Endometrial microvascular endothelial cells (primary cell): ENCODE data around the gene MCRIP1. TPM values are rescaled to one million over a fixed set of nuclear protein-coding genes. Genes with fewer than 3 reads are reported as not detected.

Experiments
- in situ Hi-C: cut with HindIII; loops from 2 replicates; pipeline ENCODE4 v1.10.0; 2017; ENCODE audit warnings: low sequenced_read_pairs, low pct_unique_long_range_greater_than_20kb; ENCODE audit errors: inconsistent ontology term
- total RNA-seq: library from RNA; depleted of rRNA; stranded (reverse); fragments of >200 nt; gene quantifications from one replicate; pipeline ENCODE4 v1.2.3, GENCODE V29; 2015; ENCODE audit errors: inconsistent ontology term

MCRIP1 gene
- total RNA-seq, 1 donor from 2014 or later: 97.0 TPM

GRCh38 chr17:81810892-81811704, 22.0 kb downstream of the MCRIP1 start:
- in situ Hi-C loops: no loop called here

DNA sequence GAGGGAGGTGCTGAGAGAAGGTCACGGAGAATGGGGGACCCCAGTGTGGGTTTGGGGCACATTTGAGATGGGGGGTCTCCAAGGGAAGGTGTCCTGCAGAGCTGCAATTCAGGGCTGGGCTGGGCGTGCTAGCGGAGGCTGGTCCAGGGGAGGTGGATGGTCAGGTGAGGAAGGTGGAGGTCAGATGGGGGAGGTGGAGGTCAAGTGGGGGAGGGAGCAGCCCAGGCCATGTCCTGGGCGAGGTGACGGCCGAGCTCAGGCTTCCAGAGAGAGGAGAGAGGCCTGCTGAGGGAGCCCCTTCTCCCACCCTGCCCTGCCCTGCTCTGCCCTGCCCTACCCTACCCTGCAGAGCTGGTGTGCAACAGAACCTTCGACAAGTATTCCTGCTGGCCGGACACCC, 22.6 kb downstream of the MCRIP1 start:
- in situ Hi-C loops: no loop called here

- in situ Hi-C loops: no loop called here
These were observed 23.5 kb downstream of the MCRIP1 start for GRCh38 chr17:81809556-81809998.

DNA sequence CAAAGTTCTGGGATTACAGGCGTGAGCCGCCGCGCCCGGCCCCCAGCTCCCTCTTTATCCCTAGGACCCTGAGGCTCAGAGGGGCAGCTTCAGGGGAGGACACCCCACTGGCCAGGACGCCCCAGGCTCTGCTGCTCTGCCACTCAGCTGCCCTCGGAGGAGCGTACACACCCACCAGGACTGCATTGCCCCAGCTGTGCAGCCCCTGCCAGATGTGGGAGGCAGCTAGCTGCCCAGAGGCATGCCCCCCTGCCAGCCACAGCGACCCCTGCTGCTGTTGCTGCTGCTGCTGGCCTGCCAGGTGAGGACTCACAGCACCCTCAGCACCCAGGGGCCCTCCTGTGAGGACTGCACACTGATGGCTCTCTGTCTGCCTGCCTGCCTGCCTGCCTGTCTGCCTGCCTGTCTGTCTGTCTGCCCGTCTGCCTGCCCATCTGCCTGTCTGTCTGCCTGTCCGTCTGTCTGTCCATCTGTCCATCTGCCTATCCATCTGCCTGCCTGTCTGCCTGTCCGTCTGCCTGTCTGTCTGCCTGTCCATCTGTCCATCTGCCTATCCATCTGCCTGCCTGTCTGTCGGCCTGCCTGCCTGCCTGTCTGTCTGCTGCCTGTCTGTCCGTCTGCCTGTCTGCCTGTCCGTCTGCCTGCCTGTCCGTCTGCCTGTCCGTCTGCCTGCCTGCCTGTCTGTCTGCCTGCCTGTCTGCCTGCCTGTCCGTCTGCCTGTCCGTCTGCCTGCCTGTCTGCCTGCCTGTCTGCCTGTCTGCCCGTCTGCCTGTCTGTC, 24.1 kb downstream of the MCRIP1 start:
- in situ Hi-C loops: no loop called here

GRCh38 chr17:81807839-81808238, 25.3 kb downstream of the MCRIP1 start:
- in situ Hi-C loops: no loop called here

GRCh38 chr17:81807210-81807719, 25.8 kb downstream of the MCRIP1 start:
- in situ Hi-C loops: no loop called here

- in situ Hi-C loops: no loop called here
These were observed 26.5 kb downstream of the MCRIP1 start for GRCh38 chr17:81806461-81807209.

- in situ Hi-C loops: no loop called here
These were observed 27.2 kb downstream of the MCRIP1 start for GRCh38 chr17:81805707-81806460.

DNA sequence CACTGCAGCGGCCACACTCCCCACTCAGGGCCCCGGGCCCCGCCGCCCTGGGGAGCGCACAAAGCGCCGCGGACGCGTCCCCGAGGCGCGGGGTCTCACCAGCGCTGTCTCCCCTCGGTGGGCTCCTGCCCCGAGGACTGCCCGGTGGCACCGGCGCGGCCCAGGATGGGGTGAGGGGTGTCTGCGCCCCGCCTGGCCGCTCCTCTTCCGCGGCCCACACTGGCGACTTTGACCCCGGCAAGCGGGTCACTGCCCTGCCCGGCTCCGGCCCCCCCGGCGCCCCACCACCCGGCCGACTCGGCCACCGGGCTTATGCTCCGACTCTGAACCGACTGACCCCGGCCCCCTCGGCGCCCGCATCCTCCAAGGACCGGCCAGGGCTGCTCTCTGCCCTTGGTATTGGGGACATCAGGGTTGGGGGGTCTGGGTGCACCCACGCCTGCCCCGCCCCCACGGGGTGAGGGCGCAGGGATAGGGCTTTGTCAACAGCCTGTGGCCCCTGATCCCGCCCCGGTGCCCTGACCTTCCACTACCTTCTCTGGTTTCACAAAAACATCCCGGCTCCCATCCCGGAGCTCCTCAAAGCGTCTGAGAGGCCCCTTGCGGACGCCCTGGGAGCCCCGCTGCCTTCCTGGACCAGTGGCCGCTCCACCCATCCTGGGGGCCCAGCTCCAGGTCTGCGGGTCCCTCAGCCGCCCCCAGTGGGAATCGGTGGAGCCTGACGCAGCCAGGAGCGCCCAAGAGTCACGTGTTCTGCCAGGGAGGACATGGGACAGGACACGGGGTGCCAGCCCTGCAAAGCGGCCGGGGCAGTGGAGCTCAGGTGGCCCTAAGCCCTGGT, 28.3 kb downstream of the MCRIP1 start:
- in situ Hi-C loops: no loop called here

- in situ Hi-C loops: no loop called here
These were observed 29.1 kb downstream of the MCRIP1 start, which contains the start of gene GCGR for GRCh38 chr17:81803728-81804558. GCGR (plus strand) TSS chr17:81804150; CDS start chr17:81809019, 4,869 bp downstream.

GRCh38 chr17:81802856-81803643, 30.0 kb downstream of the MCRIP1 start:
- in situ Hi-C loops: no loop called here

GRCh38 chr17:81802048-81802758, 30.9 kb downstream of the MCRIP1 start:
- in situ Hi-C loops: no loop called here

DNA sequence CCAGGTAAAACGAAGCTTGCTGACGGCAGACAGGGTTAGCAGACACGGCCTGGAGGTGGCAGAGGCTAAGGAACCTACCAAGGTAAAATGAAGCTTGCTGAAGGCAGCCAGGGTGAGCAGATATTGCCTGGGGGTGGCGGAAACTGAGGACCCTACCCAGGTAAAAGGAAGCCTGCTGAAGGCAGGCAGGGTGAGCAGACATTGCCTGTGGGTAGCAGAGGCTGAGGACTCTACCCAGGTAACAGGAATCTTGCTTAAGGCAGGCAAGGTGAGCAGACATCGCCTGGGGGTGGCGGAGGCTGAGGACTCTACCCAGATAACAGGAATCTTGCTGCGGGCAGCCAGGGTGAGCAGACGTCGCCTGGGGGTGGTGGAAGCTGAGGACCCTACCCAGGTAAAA, 31.8 kb downstream of the MCRIP1 start:
- in situ Hi-C loops: no loop called here

DNA sequence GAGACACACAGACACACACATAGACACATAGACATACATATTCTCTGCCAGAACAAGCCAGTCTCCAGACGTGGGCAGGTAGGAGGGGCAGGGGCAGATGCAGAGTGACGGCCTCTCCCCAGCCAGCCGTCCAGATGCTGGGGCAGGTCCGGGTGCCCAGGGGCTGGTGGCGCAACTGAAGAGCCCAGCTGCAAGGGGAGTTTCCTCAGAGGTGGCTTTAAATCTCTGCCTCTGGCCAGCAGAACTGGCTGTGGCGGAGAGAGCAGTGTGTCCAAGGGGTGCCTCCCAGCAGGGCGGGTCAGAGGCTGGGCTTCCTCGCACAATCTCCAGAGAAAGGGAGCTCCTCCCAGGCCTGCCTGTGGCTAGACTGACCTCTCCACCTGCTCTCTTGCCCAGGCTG, 38.6 kb downstream of the MCRIP1 start:
- in situ Hi-C loops: no loop called here

GRCh38 chr17:81794074-81794476, 39.0 kb downstream of the MCRIP1 start:
- in situ Hi-C loops: no loop called here
